H9 (cell line): ENCODE data around the gene CADPS2. TPM values are rescaled to one million over a fixed set of nuclear protein-coding genes. Genes with fewer than 3 reads are reported as not detected.

Source experiments
- DNase-seq: peaks from one replicate; pipeline ENCODE4 v3.0.0-alpha.2; 2017
- H2AFZ ChIP-seq: one replicate; pipeline ENCODE4 v1.6.1; 2013; ENCODE audit warnings: mild to moderate bottlenecking, low read length, control low read depth, moderate library complexity
- H2AK5ac ChIP-seq: 2 replicates; pipeline ENCODE4 v1.6.1; 2013; ENCODE audit warnings: low read length, control low read depth, mixed read lengths; ENCODE audit not compliant: insufficient read length
- H2BK120ac ChIP-seq: one replicate; pipeline ENCODE4 v1.6.1; 2013; ENCODE audit warnings: low read depth, mild to moderate bottlenecking, low read length, control low read depth, inconsistent platforms; ENCODE audit not compliant: poor library complexity, severe bottlenecking
- H2BK12ac ChIP-seq: 2 replicates; pipeline ENCODE4 v1.6.1; 2013; ENCODE audit warnings: low read length, control low read depth, mixed read lengths, low read depth; ENCODE audit not compliant: insufficient read length
- H2BK15ac ChIP-seq: 2 replicates; pipeline ENCODE4 v1.6.1; 2013; ENCODE audit warnings: low read depth, low read length, control low read depth
- H2BK20ac ChIP-seq: one replicate; pipeline ENCODE4 v1.6.1; 2013; ENCODE audit warnings: low read depth, mild to moderate bottlenecking, low read length, control low read depth, inconsistent platforms; ENCODE audit not compliant: poor library complexity, severe bottlenecking
- H2BK5ac ChIP-seq: 2 replicates; pipeline ENCODE4 v1.6.1; 2013; ENCODE audit warnings: low read length, control low read depth, mixed read lengths; ENCODE audit not compliant: insufficient read length
- H3K14ac ChIP-seq: 2 replicates; pipeline ENCODE4 v1.6.1; 2013; ENCODE audit warnings: low read length, control low read depth; ENCODE audit not compliant: insufficient read depth
- H3K18ac ChIP-seq: 2 replicates; pipeline ENCODE4 v1.6.1; 2013; ENCODE audit warnings: low read depth, mild to moderate bottlenecking, mixed read lengths, low read length, control low read depth; ENCODE audit not compliant: insufficient read length
- H3K23ac ChIP-seq: 2 replicates; pipeline ENCODE4 v1.6.1; 2013; ENCODE audit warnings: low read length, control low read depth, mixed read lengths, low read depth; ENCODE audit not compliant: insufficient read length
- H3K23me2 ChIP-seq: 2 replicates; pipeline ENCODE4 v1.6.1; 2013; ENCODE audit warnings: low read depth, mild to moderate bottlenecking, mixed read lengths, low read length, control low read depth; ENCODE audit not compliant: insufficient read length, poor library complexity, severe bottlenecking
- H3K27ac ChIP-seq: 2 replicates; pipeline ENCODE4 v1.5.1; 2013; ENCODE audit warnings: low read length, control low read depth, mixed read lengths, low read depth; ENCODE audit not compliant: insufficient read length
- H3K27me3 ChIP-seq: 2 replicates; pipeline ENCODE4 v1.6.1; 2013; ENCODE audit warnings: low read length, control low read depth, inconsistent platforms; ENCODE audit not compliant: insufficient read depth
- H3K4ac ChIP-seq: 2 replicates; pipeline ENCODE4 v1.6.1; 2013; ENCODE audit warnings: low read depth, mild to moderate bottlenecking, control low read depth, inconsistent platforms, low read length, moderate library complexity
- H3K4me1 ChIP-seq: 2 replicates; pipeline ENCODE4 v1.6.1; 2013; ENCODE audit warnings: low read length, control low read depth, inconsistent platforms; ENCODE audit not compliant: insufficient read depth
- H3K4me2 ChIP-seq: 2 replicates; pipeline ENCODE4 v1.6.1; 2013; ENCODE audit warnings: low read length, control low read depth, mixed read lengths; ENCODE audit not compliant: insufficient read length, insufficient read depth
- H3K56ac ChIP-seq: 2 replicates; pipeline ENCODE4 v1.6.1; 2013; ENCODE audit warnings: low read depth, mild to moderate bottlenecking, mixed read lengths, low read length, control low read depth; ENCODE audit not compliant: insufficient read length
- H3K79me1 ChIP-seq: 2 replicates; pipeline ENCODE4 v1.6.1; 2013; ENCODE audit warnings: low read depth, mild to moderate bottlenecking, moderate library complexity, low read length, control low read depth, inconsistent platforms; ENCODE audit not compliant: insufficient read depth, poor library complexity, severe bottlenecking
- H3K79me2 ChIP-seq: 2 replicates; pipeline ENCODE4 v1.6.1; 2013; ENCODE audit warnings: low read length, control low read depth, inconsistent platforms; ENCODE audit not compliant: insufficient read depth
- H3K9ac ChIP-seq: 2 replicates; pipeline ENCODE4 v1.6.1; 2013; ENCODE audit warnings: low read length, control low read depth, mixed read lengths; ENCODE audit not compliant: insufficient read length; ENCODE audit errors: extremely low read depth
- H3K9me3 ChIP-seq: one replicate; pipeline ENCODE4 v1.6.1; 2013; ENCODE audit warnings: low read depth, low read length, inconsistent platforms; ENCODE audit not compliant: control insufficient read depth
- H3T11ph ChIP-seq: one replicate; pipeline ENCODE4 v1.6.1; 2013; ENCODE audit warnings: mild to moderate bottlenecking, low read length, control low read depth, inconsistent platforms
- H4K20me1 ChIP-seq: one replicate; pipeline ENCODE4 v1.6.1; 2013; ENCODE audit not compliant: control insufficient read depth, insufficient read length, insufficient read depth
- H4K5ac ChIP-seq: 2 replicates; pipeline ENCODE4 v1.6.1; 2013; ENCODE audit warnings: low read depth, mild to moderate bottlenecking, mixed read lengths, low read length, control low read depth; ENCODE audit not compliant: insufficient read length
- H4K8ac ChIP-seq: replicated peaks from 2 replicates; pipeline ENCODE4 v1.6.1; 2013; ENCODE audit warnings: low read length, control low read depth, mixed read lengths, low read depth; ENCODE audit not compliant: insufficient read length
- H4K91ac ChIP-seq: 2 replicates; pipeline ENCODE4 v1.6.1; 2013; ENCODE audit warnings: low read depth, mild to moderate bottlenecking, moderate library complexity, mixed read lengths, low read length, control low read depth; ENCODE audit not compliant: insufficient read length
- H3K27ac Mint-ChIP-seq, 3 experiments: 2 replicates in 2 of 3; 3 replicates in 1 of 3; pipeline ENCODE4 v1.8.0; 2020 to 2021; ENCODE audit warnings: mixed read lengths in 3 of 3, mild to moderate bottlenecking in 1 of 3, moderate library complexity in 1 of 3
- H3K27me3 Mint-ChIP-seq: 2 replicates; pipeline ENCODE4 v1.8.0; 2021; ENCODE audit warnings: low read depth, mild to moderate bottlenecking, moderate library complexity, mixed read lengths
- H3K36me3 Mint-ChIP-seq, 3 experiments: 2 replicates in 2 of 3; 3 replicates in 1 of 3; pipeline ENCODE4 v1.8.0; 2020 to 2021; ENCODE audit warnings: low read depth in 3 of 3, mixed read lengths in 3 of 3; ENCODE audit not compliant: insufficient read depth in 1 of 3
- H3K4me1 Mint-ChIP-seq, 2 experiments: 2 replicates each; pipeline ENCODE4 v1.8.0; 2020; ENCODE audit warnings: mixed read lengths in 2 of 2
- H3K4me3 Mint-ChIP-seq, 2 experiments: 2 replicates in 1 of 2; 3 replicates in 1 of 2; pipeline ENCODE4 v1.8.0; 2020 to 2021; ENCODE audit warnings: mild to moderate bottlenecking in 2 of 2, mixed read lengths in 2 of 2, moderate library complexity in 1 of 2
- H3K9me3 Mint-ChIP-seq, 2 experiments: 2 replicates in 1 of 2; 3 replicates in 1 of 2; pipeline ENCODE4 v1.8.0; 2020; ENCODE audit warnings: mild to moderate bottlenecking in 2 of 2, mixed read lengths in 2 of 2, moderate library complexity in 1 of 2
- WGBS: extraction: QIAGEN DNeasy Blood & Tissue Kit; methylation state at CpG from one replicate; pipeline ENCODE4 v1.1.7; 2013; ENCODE audit warnings: missing lambda C conversion rate, low lambda C conversion rate, mixed read lengths; ENCODE audit not compliant: insufficient read length; ENCODE audit errors: extremely low coverage; 5-methylcytosine and 5-hydroxymethylcytosine counted together
- total RNA-seq: library from RNA; stranded (reverse); gene quantifications from 2 replicates; pipeline ENCODE4 v1.2.1, GENCODE V29; 2021
- TF ChIP-seq, protein P1 (sequence below): fragments of 200-600 bp; sonication (generic); conservative IDR thresholded peaks from 3 replicates; pipeline ENCODE4 v1.8.0; 2021; ENCODE audit warnings: antibody characterized with exemption, mild to moderate bottlenecking

Gene CADPS2
- total RNA-seq, 1 experiment from 2014 or later, result 7.1 TPM

GRCh38 chr7:122887198-122887597, 938 bp upstream of the CADPS2 start:
- Histone ChIP-seq H3K4me2 (peak overlapping the region; percentile 62), H2BK5ac (no peak overlapping the region), H3K14ac (no peak overlapping the region), H3T11ph (no peak overlapping the region), H3K27ac (no peak overlapping the region), H2BK20ac (no peak overlapping the region), H3K56ac (no peak overlapping the region), H3K23ac (no peak overlapping the region), H3K4me1 (no peaks in the 10 kb centered on the region), H2AK5ac (no peak overlapping the region), H3K27me3 (peaks cover 5% of the 10 kb centered on the region; the same call in 1 of the 2 replicates), H4K91ac (no peak overlapping the region), H2BK12ac (no peak overlapping the region), H4K20me1 (no peaks in the 10 kb centered on the region), H3K9me3 (no peaks in the 10 kb centered on the region), H3K79me1 (no peaks in the 10 kb centered on the region), H2BK15ac (no peak overlapping the region), H3K4ac (no peak overlapping the region), H2AFZ (no peak overlapping the region), H4K8ac (no peak overlapping the region), H2BK120ac (no peak overlapping the region), H3K18ac (no peak overlapping the region), H3K23me2 (peaks cover 18% of the 10 kb centered on the region), H3K79me2 (no peaks in the 10 kb centered on the region), H4K5ac (no peak overlapping the region), H3K9ac (peak overlapping the region; percentile 3)
- TF ChIP-seq, protein P1, sequence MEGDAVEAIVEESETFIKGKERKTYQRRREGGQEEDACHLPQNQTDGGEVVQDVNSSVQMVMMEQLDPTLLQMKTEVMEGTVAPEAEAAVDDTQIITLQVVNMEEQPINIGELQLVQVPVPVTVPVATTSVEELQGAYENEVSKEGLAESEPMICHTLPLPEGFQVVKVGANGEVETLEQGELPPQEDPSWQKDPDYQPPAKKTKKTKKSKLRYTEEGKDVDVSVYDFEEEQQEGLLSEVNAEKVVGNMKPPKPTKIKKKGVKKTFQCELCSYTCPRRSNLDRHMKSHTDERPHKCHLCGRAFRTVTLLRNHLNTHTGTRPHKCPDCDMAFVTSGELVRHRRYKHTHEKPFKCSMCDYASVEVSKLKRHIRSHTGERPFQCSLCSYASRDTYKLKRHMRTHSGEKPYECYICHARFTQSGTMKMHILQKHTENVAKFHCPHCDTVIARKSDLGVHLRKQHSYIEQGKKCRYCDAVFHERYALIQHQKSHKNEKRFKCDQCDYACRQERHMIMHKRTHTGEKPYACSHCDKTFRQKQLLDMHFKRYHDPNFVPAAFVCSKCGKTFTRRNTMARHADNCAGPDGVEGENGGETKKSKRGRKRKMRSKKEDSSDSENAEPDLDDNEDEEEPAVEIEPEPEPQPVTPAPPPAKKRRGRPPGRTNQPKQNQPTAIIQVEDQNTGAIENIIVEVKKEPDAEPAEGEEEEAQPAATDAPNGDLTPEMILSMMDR, result 0 out of 3 replicates have a peak, but pooled peaks have one; percentile 28
- peaks cover 42% of the 10 kb centered on the region for H3K27me3 Mint-ChIP-seq
- H3K9me3 Mint-ChIP-seq, result no peaks in the 10 kb centered on the region; a peak in 1 of 5 replicates
- DNase-seq, result peak; percentile 66
- no peaks in the 10 kb centered on the region for H3K36me3 Mint-ChIP-seq
- no peak overlapping the region; a peak in 1 of 7 replicates for H3K27ac Mint-ChIP-seq
- peak overlapping the region; percentile 82 to 90 for H3K4me3 Mint-ChIP-seq
- peaks cover 26 to 29% of the 10 kb centered on the region in 2 experiments for H3K4me1 Mint-ChIP-seq
- no CpG with 5 or more reads among the region's 12 CpGs for WGBS
